Measurements from ENCODE around the gene ACOT11. TPM values are rescaled to one million over a fixed set of nuclear protein-coding genes. Genes with fewer than 3 reads are reported as not detected.

Gene ACOT11
- total and polyA plus RNA-seq, 10 of the 15 experiments (the other 5 are each of a cell fraction or from before 2014, with no cell fraction given): 0.04 to 0.85 (median 0.39) TPM; not detected in 1

DNA sequence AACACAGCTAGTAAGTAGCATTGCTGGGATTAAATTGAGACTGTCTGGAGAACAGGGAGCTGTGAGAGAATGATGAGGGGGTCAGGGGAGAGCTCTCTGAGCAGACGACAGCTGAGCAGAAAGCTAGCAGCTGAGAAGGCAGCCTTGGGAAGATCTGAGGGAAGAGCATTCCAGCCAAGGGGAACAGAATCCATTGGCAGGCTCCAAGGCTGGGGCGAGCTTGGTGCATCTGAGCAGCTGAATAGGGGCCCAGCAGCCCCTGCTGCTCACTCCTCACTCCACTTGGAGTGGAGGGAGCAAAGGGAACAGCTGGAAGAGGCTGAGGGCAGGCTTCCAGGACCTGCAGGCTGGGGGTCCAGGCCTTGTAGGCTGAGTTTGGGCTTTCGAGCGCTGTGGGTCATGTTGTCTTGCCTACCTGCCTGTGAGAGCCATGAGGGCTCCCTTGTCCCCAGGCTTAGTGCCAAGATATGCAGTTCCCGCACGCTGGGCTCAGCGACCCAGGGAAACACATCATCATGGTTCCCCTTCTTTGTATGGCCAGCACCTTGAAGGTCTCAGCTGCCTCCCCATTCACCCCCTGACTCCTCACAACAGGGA, 10.5 kb downstream of the ACOT11 start:
- no peaks in the 10 kb centered on the region for H3K36me3 ChIP-seq (ENCODE audit: control insufficient read depth in 2 of 2, insufficient read depth in 2 of 2, low read length in 1 of 2)
- FAIRE-seq: no peak
- no peaks in the 10 kb centered on the region for H4K20me1 ChIP-seq (ENCODE audit: control insufficient read depth, insufficient read depth)
- intact Hi-C loops (cut with micrococcal nuclease; ENCODE audit: unreplicated experiment): no loop called here
- H3K9me3 ChIP-seq (replicated peaks; ENCODE audit: control insufficient read depth, insufficient read depth, low read length): 0 out of 3 replicates have a peak, but pooled peaks cover 2% of the 10 kb centered on the region
- no peak for DNase-seq (ENCODE audit: low read depth, low spot score)
- no peak overlapping the region for H3K4me2 ChIP-seq (ENCODE audit: control insufficient read depth, insufficient read depth)
- no peaks in the 10 kb centered on the region; a peak in 1 of 4 replicates for H3K27me3 ChIP-seq (replicated peaks in 1 of 2; ENCODE audit: control insufficient read depth in 2 of 2, insufficient read depth in 2 of 2, low read length in 1 of 2)
- no peak overlapping the region for H3K27ac ChIP-seq (ENCODE audit: control insufficient read depth, insufficient read depth)
- H2AFZ ChIP-seq (ENCODE audit: control insufficient read depth, low read depth, low read length): no peak overlapping the region
- no peak overlapping the region for H3K9ac ChIP-seq (ENCODE audit: control insufficient read depth, insufficient read depth, low read length)
- POLR2A ChIA-PET: no interaction called here
- RAD21 ChIA-PET (ENCODE audit: unreplicated experiment): no interaction called here
- no peak for ATAC-seq
- no peak for TF ChIP-seq SUPT20H (IDR thresholded peaks at IDR 0.05; ENCODE audit: borderline replicate concordance, control insufficient read depth, low read depth, low read length)
- TF ChIP-seq MTA3 (IDR thresholded peaks at IDR 0.05; ENCODE audit: borderline replicate concordance, low read length): no peak
- TF ChIP-seq POLR2A (IDR thresholded peaks at IDR 0.05; ENCODE audit: low read depth, low read length): no peak
- no peak for TF ChIP-seq CBFB (IDR thresholded peaks at IDR 0.05; ENCODE audit: low read depth)
- no peak for TF ChIP-seq EZH2 (IDR thresholded peaks at IDR 0.05; ENCODE audit: borderline replicate concordance, control insufficient read depth, low read depth, low read length)
- TF ChIP-seq, protein P1, sequence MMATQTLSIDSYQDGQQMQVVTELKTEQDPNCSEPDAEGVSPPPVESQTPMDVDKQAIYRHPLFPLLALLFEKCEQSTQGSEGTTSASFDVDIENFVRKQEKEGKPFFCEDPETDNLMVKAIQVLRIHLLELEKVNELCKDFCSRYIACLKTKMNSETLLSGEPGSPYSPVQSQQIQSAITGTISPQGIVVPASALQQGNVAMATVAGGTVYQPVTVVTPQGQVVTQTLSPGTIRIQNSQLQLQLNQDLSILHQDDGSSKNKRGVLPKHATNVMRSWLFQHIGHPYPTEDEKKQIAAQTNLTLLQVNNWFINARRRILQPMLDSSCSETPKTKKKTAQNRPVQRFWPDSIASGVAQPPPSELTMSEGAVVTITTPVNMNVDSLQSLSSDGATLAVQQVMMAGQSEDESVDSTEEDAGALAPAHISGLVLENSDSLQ (IDR thresholded peaks at IDR 0.05): no peak
- TF ChIP-seq HSF1 (IDR thresholded peaks at IDR 0.05; ENCODE audit: low read depth, low read length): no peak
- no peak for TF ChIP-seq SIN3A (IDR thresholded peaks at IDR 0.05; ENCODE audit: low read depth, low read length)
- TF ChIP-seq BCL11A (IDR thresholded peaks at IDR 0.05; ENCODE audit: low read depth, low read length): no peak
- no peak for TF ChIP-seq MXI1 (IDR thresholded peaks at IDR 0.05; ENCODE audit: low read depth, low read length)
- TF ChIP-seq RAD21 (IDR thresholded peaks at IDR 0.05; ENCODE audit: insufficient read depth, low read depth, low read length): no peak
- TF ChIP-seq RBBP5 (conservative IDR thresholded peaks at IDR 0.05): no peak
- TF ChIP-seq EGR1 (IDR thresholded peaks at IDR 0.05; ENCODE audit: borderline replicate concordance in 1 of 2, low read depth in 2 of 2, low read length in 2 of 2): no peak
- no peak for TF ChIP-seq PML (IDR thresholded peaks at IDR 0.05; ENCODE audit: low read length)
- no peak for TF ChIP-seq MEF2A (IDR thresholded peaks at IDR 0.05; ENCODE audit: insufficient read depth, low read depth, low read length)
- TF ChIP-seq CHD4 (IDR thresholded peaks at IDR 0.05): no peak
- no peak for TF ChIP-seq NR2F1 (conservative IDR thresholded peaks at IDR 0.05)
- TF ChIP-seq SMAD1 (IDR thresholded peaks at IDR 0.05; ENCODE audit: low read depth, partially characterized antibody): no peak
- no peak for TF ChIP-seq NRF1 (conservative IDR thresholded peaks at IDR 0.05; ENCODE audit: low read depth, low read length)
- TF ChIP-seq HCFC1 (IDR thresholded peaks at IDR 0.05; ENCODE audit: low read length): no peak
- in situ Hi-C loops (cut with MboI): no loop called here
- H3K79me2 ChIP-seq (ENCODE audit: control insufficient read depth, insufficient read depth, low read length): no peaks in the 10 kb centered on the region
- CTCF ChIA-PET: no interaction called here
- SMC1A ChIA-PET (ENCODE audit: uncharacterized antibody, unreplicated experiment): no interaction called here
- H3K4me3 ChIP-seq: no peak overlapping the region
- BruUV-seq (replicated peaks): no TSS peak
- 55% methylated on average over 7 of the region's 7 CpGs for WGBS (ENCODE audit: insufficient coverage, insufficient replicate concordance, low lambda C conversion rate, missing lambda C conversion rate)
- no peaks in the 10 kb centered on the region for H3K4me1 ChIP-seq (ENCODE audit: control insufficient read depth, insufficient read depth, low read length)
